Measurements from ENCODE around the gene SPEG. TPM values are rescaled to one million over a fixed set of nuclear protein-coding genes. Genes with fewer than 3 reads are reported as not detected.

SPEG gene
- total and polyA plus RNA-seq, 2 experiments from 2014 or later, result 12.6 to 32.4 TPM

- no peak overlapping the region for H3K4me3 ChIP-seq
- H3K4me3 Mint-ChIP-seq, result no peak overlapping the region
- peaks cover 2% of the 10 kb centered on the region; the same call in 1 of the 2 replicates for H3F3A ChIP-seq (replicated peaks; ENCODE audit: low read depth)
- no peaks in the 10 kb centered on the region for H3K9me2 ChIP-seq (ENCODE audit: insufficient read depth)
- H3K27ac ChIP-seq (ENCODE audit: low read depth), result no peak overlapping the region
- H3K36me3 ChIP-seq (ENCODE audit: insufficient read depth), result no peaks in the 10 kb centered on the region
- H2AFZ ChIP-seq, result no peak overlapping the region
- H3K27me3 ChIP-seq (ENCODE audit: insufficient read depth), result no peaks in the 10 kb centered on the region
- no peak for TF ChIP-seq REST (IDR thresholded peaks at IDR 0.05; ENCODE audit: unreplicated experiment)
- no peak for TF ChIP-seq EZH2phosphoT487 (IDR thresholded peaks at IDR 0.05; ENCODE audit: unreplicated experiment)
- no peak for TF ChIP-seq ZNF462 (CRISPR knock-in tag; IDR thresholded peaks at IDR 0.05)
- no peaks in the 10 kb centered on the region for H4K20me1 ChIP-seq (replicated peaks; ENCODE audit: insufficient read depth)
- no peaks in the 10 kb centered on the region for H3K79me2 ChIP-seq (replicated peaks; ENCODE audit: insufficient read depth)
- H3K36me3 Mint-ChIP-seq (ENCODE audit: low read depth), result no peaks in the 10 kb centered on the region
- H3K27ac Mint-ChIP-seq, result no peak overlapping the region
- no peak for DNase-seq (ENCODE audit: low spot score)
- no peak for ATAC-seq
- H3K4me2 ChIP-seq, result no peak overlapping the region
- peaks cover 16% of the 10 kb centered on the region for H3K4me1 ChIP-seq (ENCODE audit: insufficient read depth)
- H3K27me3 Mint-ChIP-seq (ENCODE audit: insufficient read depth, low read depth, poor library complexity), result peaks cover 13% of the 10 kb centered on the region
- peaks cover 31% of the 10 kb centered on the region for H3K4me1 Mint-ChIP-seq
- H3K9me3 Mint-ChIP-seq, result no peaks in the 10 kb centered on the region
Observed at GRCh38 chr2:219405958-219406860, 28.4 kb upstream of the SPEG start.

All from GM23338 (cell line).